Measurements from ENCODE around the gene CLIP2.
"Not testable (repeated sequence)": the region's sequence is repeated elsewhere in the genome, so short reads cannot be mapped to it uniquely, and the experiment has no call there.

Gene CLIP2

GRCh38 chr7:74349621-74350020 is 60.4 kb downstream of the CLIP2 start:
- TF ChIP-seq CTCF (IDR thresholded peaks at IDR 0.05; ENCODE audit: low read length, missing control alignments) = no peak
- no peak for DNase-seq (ENCODE audit: low read depth)

GRCh38 chr7:74350751-74351150 is 61.5 kb downstream of the CLIP2 start:
- DNase-seq (ENCODE audit: low read depth) = no peak
- H3K4me3 ChIP-seq (replicated peaks; ENCODE audit: low read depth, low read length) = no peak overlapping the region
- TF ChIP-seq CTCF (IDR thresholded peaks at IDR 0.05; ENCODE audit: low read length, missing control alignments) = no peak

More at GRCh38 chr7:74349621-74350020, 60.4 kb downstream of the CLIP2 start:
- no peak overlapping the region for H3K4me3 ChIP-seq (replicated peaks; ENCODE audit: low read depth, low read length)

DNA sequence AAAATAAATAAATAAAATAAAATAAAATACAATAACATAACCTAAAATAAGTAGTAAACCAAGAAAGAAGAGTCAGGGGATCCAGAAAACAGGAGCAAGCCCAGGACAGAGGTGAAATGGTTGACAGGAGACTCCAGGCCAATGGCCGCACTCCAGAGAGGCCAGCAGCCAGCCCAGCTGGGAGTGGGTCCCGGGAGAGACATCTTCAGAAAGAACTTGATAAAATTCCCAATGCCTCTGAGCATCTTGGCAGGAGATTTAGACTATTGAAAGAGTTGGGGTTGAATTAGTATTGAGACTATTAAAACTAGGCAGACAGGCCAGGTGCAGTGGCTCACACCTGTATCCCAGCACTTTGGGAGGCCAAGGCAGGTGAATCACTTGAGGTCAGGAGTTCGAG is 62.6 kb downstream of the CLIP2 start:
- no peak for DNase-seq (ENCODE audit: low read depth)
- TF ChIP-seq CTCF (IDR thresholded peaks at IDR 0.05; ENCODE audit: low read length, missing control alignments) = no peak
- no peak overlapping the region for H3K4me3 ChIP-seq (replicated peaks; ENCODE audit: low read depth, low read length)

DNA sequence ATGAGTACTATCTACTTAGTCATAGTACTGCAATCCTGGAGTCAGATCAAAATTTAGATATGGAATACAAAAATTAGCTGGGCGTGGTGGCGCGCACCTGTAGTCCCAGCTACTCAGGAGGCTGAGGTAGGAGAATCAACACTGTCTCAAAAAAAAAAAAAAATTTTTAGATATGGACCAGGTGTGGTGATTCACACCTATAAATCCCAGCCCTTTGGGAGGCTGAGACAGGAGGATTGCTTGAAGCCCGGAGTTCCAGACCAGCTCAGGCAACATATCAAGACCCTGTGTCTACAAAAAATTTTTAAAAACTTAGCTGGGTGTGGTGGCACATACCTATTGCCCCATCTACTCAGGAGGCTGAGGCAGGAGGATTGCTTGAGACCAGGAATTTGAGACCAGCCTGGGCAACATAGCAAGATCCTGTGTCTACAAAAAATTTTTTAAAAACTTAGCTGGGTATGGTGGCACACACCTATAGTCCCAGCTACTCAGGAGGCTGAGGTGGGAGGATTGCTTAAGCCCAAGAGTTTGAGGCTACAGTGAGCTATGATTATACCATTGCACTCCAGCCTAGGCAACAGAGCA is 63.4 kb downstream of the CLIP2 start:
- DNase-seq (ENCODE audit: low read depth) = not testable (repeated sequence)

DNA sequence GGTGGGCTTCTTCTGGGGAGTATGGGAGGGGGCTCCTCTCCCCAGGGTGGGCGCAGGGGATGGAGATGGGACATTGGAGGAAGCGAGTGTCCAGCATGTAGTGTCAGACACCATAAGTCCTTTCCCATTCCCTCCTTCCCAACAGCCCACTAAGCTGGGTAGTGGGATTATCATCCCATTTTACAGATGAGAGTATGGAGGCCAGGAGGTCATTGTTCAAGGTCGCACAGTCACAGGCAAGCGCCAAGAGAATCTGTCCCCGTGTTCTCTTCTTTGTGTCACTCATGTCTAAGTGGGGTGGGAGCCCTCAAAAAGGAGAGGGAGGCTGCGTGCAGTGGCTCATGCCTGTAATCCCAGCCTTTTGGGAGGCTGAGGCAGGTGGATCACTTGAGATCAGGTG is 64.8 kb downstream of the CLIP2 start:
- TF ChIP-seq CTCF (IDR thresholded peaks at IDR 0.05; ENCODE audit: low read length, missing control alignments) = no peak
- no peak for DNase-seq (ENCODE audit: low read depth)
- no peak overlapping the region for H3K4me3 ChIP-seq (replicated peaks; ENCODE audit: low read depth, low read length)

More for the DNA sequence above, 63.4 kb downstream of the CLIP2 start:
- not testable (repeated sequence) for H3K4me3 ChIP-seq (replicated peaks; ENCODE audit: low read depth, low read length)

- no peak for TF ChIP-seq CTCF (IDR thresholded peaks at IDR 0.05; ENCODE audit: low read length, missing control alignments)
- peak; percentile 91 for DNase-seq (ENCODE audit: low read depth)
- H3K4me3 ChIP-seq (replicated peaks; ENCODE audit: low read depth, low read length) = no peak overlapping the region
Observed at GRCh38 chr7:74355091-74355490, 65.9 kb downstream of the CLIP2 start.

DNA sequence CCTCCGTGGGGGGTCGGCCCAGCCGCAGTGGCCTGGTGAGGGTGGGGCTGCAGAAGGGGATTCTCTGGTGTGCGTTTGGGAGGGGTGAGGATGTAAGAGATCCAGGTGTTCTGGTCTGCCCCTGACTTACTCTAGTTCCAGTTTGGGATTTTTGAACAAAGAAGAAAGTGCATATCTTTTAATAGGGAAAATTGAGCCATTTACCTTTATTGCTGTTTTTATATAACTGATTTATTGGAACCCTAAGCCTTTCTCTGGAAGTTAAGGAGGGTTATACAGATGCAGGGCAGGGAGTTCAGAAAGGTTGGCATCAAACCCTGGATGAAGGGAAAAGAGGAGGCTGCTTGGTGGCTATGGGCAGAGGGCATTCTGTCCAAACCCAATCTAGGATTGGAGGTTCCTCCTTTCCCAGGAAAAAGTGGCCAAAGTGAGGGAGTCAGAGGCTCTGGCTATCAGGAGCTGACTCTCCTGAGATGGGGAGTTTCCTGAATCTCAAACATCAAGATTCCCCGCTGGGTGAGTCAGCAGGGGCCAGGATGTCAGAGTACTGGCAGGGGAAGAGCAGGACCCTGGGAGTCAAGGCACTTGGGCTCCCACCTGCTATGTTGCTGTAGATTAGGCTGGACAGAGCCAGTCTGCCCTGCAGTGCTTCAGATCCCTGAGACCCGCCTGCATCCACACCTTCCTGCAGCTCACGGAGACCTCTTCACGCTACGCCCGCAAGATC is 67.5 kb downstream of the CLIP2 start:
- no peak overlapping the region for H3K4me3 ChIP-seq (replicated peaks; ENCODE audit: low read depth, low read length)
- TF ChIP-seq CTCF (IDR thresholded peaks at IDR 0.05; ENCODE audit: low read length, missing control alignments) = no peak
- no peak for DNase-seq (ENCODE audit: low read depth)
